A673 (cell line): ENCODE results near the gene CX3CL1.

Experiments
- CTCF ChIP-seq: fragments of 300-800, 200-600 bp; sonication (generic); conservative IDR thresholded peaks from 2 replicates; pipeline ENCODE4 v1.5.1; 2017; ENCODE audit warnings: low read depth, mild to moderate bottlenecking, antibody characterized with exemption, low read length, moderate library complexity, mixed read lengths
- EZH2 ChIP-seq: fragments of 200-600 bp; sonication (generic); IDR thresholded peaks from 2 replicates; pipeline ENCODE4 v1.6.1; 2017; ENCODE audit warnings: borderline replicate concordance, low read depth, mild to moderate bottlenecking, mixed read lengths, antibody characterized with exemption, low read length; ENCODE audit not compliant: poor library complexity, severe bottlenecking

- TF ChIP-seq CTCF (no peak), EZH2 (no peak)
Measured at GRCh38 chr16:57413733-57414132, 41.4 kb downstream of the CX3CL1 start.
